HepG2 (cell line): ENCODE results near the gene SDK2. TPM values are rescaled to one million over a fixed set of nuclear protein-coding genes. Genes with fewer than 3 reads are reported as not detected.

Source experiments
- ATAC-seq: fragments of 200-7000 bp; cut with Tn5 transposase; 3 replicates; pipeline ENCODE4 v1.9.1; 2020; ENCODE audit warnings: mild to moderate bottlenecking, moderate library complexity
- BruUV-seq: library from RNA; stranded (reverse); fragments of 400-500 nt; replicated peaks from 2 replicates; lab custom pipeline; 2021; lab: Mats Ljungman, UMichigan
- CTCF ChIA-PET: fragments of 300-600 bp; formaldehyde crosslinking; extraction: SDS; loops from one replicate; lab custom pipeline; 2021; ENCODE audit warnings: low total read pairs, inconsistent platforms, low intra/inter-chr PET ratio; lab: Yijun Ruan, JAX
- POLR2A ChIA-PET: fragments of 350-600 bp; sonication (Branson Sonifier 250); formaldehyde crosslinking; loops from one replicate; lab custom pipeline; 2020; ENCODE audit warnings: antibody characterized with exemption, inconsistent platforms; lab: Yijun Ruan, JAX
- DNase-seq: peaks from one replicate; pipeline ENCODE4 v3.0.0-alpha.2; 2015; ENCODE audit warnings: low spot score
- FAIRE-seq: peaks from 3 replicates; lab custom pipeline; 2011; peaks lifted over from hg19 to GRCh38; lab: Jason Lieb, UNC
- H2AFZ ChIP-seq: one replicate; pipeline ENCODE4 v1.6.1; 2011; ENCODE audit warnings: low read length, inconsistent platforms
- H3K27ac ChIP-seq: fragments of 300-600 bp; 3 replicates; pipeline ENCODE4 v1.8.0; 2011; ENCODE audit warnings: mixed run types, mild to moderate bottlenecking, mixed read lengths, low read length, inconsistent platforms; ENCODE audit not compliant: insufficient read depth; ENCODE audit errors: extremely low read length
- H3K27me3 ChIP-seq, 2 experiments: fragments of 200-600 bp in 1 of 2; 2 replicates in 1 of 2; 3 replicates in 1 of 2; pipeline versions ENCODE4 v1.6.0 to v1.8.0; 2011; ENCODE audit warnings: low read length in 2 of 2, mild to moderate bottlenecking in 2 of 2, moderate library complexity in 2 of 2, inconsistent platforms in 1 of 2; ENCODE audit not compliant: insufficient read depth in 2 of 2, control insufficient read depth in 1 of 2
- H3K36me3 ChIP-seq, 2 experiments: fragments of 200-600 bp in 1 of 2; replicated peaks in 1 of 2; 2 replicates in 1 of 2; 3 replicates in 1 of 2; pipeline versions ENCODE4 v1.5.1 to v1.8.0; 2011; ENCODE audit warnings: low read length in 2 of 2, inconsistent platforms in 1 of 2; ENCODE audit not compliant: insufficient read depth in 2 of 2, control insufficient read depth in 1 of 2
- H3K4me1 ChIP-seq: 2 replicates; pipeline ENCODE4 v1.5.1; 2012; ENCODE audit warnings: low read length, inconsistent platforms; ENCODE audit not compliant: insufficient read depth
- H3K4me2 ChIP-seq: 2 replicates; pipeline ENCODE4 v1.6.0; 2011; ENCODE audit warnings: low read depth, low read length, inconsistent platforms
- H3K4me3 ChIP-seq, 3 experiments: fragments of 200-600 bp in 1 of 3; sonication (generic), shearing (Covaris generic) in 1 of 3; replicated peaks in 1 of 3; 2 replicates each; pipeline ENCODE4 v1.5.1; 2011 to 2016; ENCODE audit warnings: low read length in 3 of 3, inconsistent platforms in 2 of 3, low read depth in 2 of 3, mild to moderate bottlenecking in 2 of 3, control low read depth in 1 of 3, mixed read lengths in 1 of 3; ENCODE audit not compliant: insufficient read depth in 1 of 3
- H3K79me2 ChIP-seq: one replicate; pipeline ENCODE4 v1.6.1; 2011; ENCODE audit warnings: low read length, inconsistent platforms; ENCODE audit not compliant: insufficient read depth
- H3K9ac ChIP-seq: 2 replicates; pipeline ENCODE4 v1.6.0; 2011; ENCODE audit warnings: mild to moderate bottlenecking, low read depth, low read length, inconsistent platforms; ENCODE audit not compliant: insufficient read depth
- H3K9me3 ChIP-seq: 2 replicates; pipeline ENCODE4 v1.5.1; 2012; ENCODE audit warnings: mild to moderate bottlenecking, low read length
- H4K20me1 ChIP-seq: 2 replicates; pipeline ENCODE4 v1.6.0; 2011; ENCODE audit warnings: inconsistent platforms, mild to moderate bottlenecking, low read length, moderate library complexity; ENCODE audit not compliant: insufficient read depth
- ARID4A ChIP-seq: sonication (generic); formaldehyde crosslinking; IDR thresholded peaks from 2 replicates; pipeline ENCODE4 v1.5.0; 2020; ENCODE audit warnings: mild to moderate bottlenecking, missing genetic modification reagents, borderline replicate concordance
- BRCA1 ChIP-seq: sonication (generic); formaldehyde crosslinking; IDR thresholded peaks from 2 replicates; pipeline ENCODE4 v1.4.0; 2020; ENCODE audit warnings: missing genetic modification reagents
- GLMP ChIP-seq: sonication (generic); formaldehyde crosslinking; IDR thresholded peaks from 2 replicates; pipeline ENCODE4 v1.9.0; 2021; ENCODE audit warnings: missing genetic modification reagents, mild to moderate bottlenecking, borderline replicate concordance
- HNRNPUL1 ChIP-seq: fragments of 200-400 bp; formaldehyde crosslinking; IDR thresholded peaks from 2 replicates; pipeline ENCODE4 v1.6.1; 2017; ENCODE audit warnings: low read depth, mild to moderate bottlenecking, low read length, moderate library complexity
- IKZF1 ChIP-seq: fragments of 450-650 bp; IDR thresholded peaks from 2 replicates; pipeline ENCODE4 v1.7.1; 2016
- NFE2L1 ChIP-seq: sonication (generic); formaldehyde crosslinking; IDR thresholded peaks from 2 replicates; pipeline ENCODE4 v1.4.0; 2020; ENCODE audit warnings: missing genetic modification reagents, mild to moderate bottlenecking, borderline replicate concordance
- TEAD2 ChIP-seq: sonication (generic); formaldehyde crosslinking; IDR thresholded peaks from 2 replicates; pipeline ENCODE4 v1.9.0; 2021; ENCODE audit warnings: missing genetic modification reagents
- ZBTB37 ChIP-seq: sonication (generic); formaldehyde crosslinking; IDR thresholded peaks from 2 replicates; pipeline ENCODE4 v1.4.0; 2020; ENCODE audit warnings: mild to moderate bottlenecking, missing genetic modification reagents
- ZFX ChIP-seq: sonication (generic); formaldehyde crosslinking; IDR thresholded peaks from 2 replicates; pipeline ENCODE4 v1.4.0; 2020; ENCODE audit warnings: mild to moderate bottlenecking, low read depth, missing genetic modification reagents, moderate library complexity
- ZNF350 ChIP-seq: sonication (generic); formaldehyde crosslinking; IDR thresholded peaks from 2 replicates; pipeline ENCODE4 v1.4.0; 2020; ENCODE audit warnings: mild to moderate bottlenecking, low read depth, missing genetic modification reagents, borderline replicate concordance
- ZNF549 ChIP-seq: sonication (generic); formaldehyde crosslinking; IDR thresholded peaks from 2 replicates; pipeline ENCODE4 v1.5.0; 2020; ENCODE audit warnings: missing genetic modification reagents
- ZNF709 ChIP-seq: sonication (generic); formaldehyde crosslinking; IDR thresholded peaks from 2 replicates; pipeline ENCODE4 v1.5.0; 2020; ENCODE audit warnings: mild to moderate bottlenecking, missing genetic modification reagents
- ZNF746 ChIP-seq: sonication (generic); formaldehyde crosslinking; IDR thresholded peaks from 2 replicates; pipeline ENCODE4 v1.8.0; 2022; ENCODE audit warnings: mild to moderate bottlenecking, missing genetic modification reagents
- WGBS: methylation state at CpG from one replicate; pipeline ENCODE4 v1.1.6; 2017; ENCODE audit warnings: low lambda C conversion rate; 5-methylcytosine and 5-hydroxymethylcytosine counted together
- in situ Hi-C: cut with HindIII; loops from 2 replicates; pipeline ENCODE4 v1.10.0; 2017; ENCODE audit warnings: low pct_unique_long_range_greater_than_20kb; ENCODE audit not compliant: extremely low pct_ligation_motif_present
- intact Hi-C: fragments of 100-400 bp; cut with micrococcal nuclease; formaldehyde crosslinking; loops from one replicate; pipeline ENCODE4 v1.10.0; 2022; ENCODE audit not compliant: unreplicated experiment
- polyA plus RNA-seq, 8 experiments: library from polyadenylated mRNA; depleted of rRNA in 3 of 8; stranded (reverse) in 7 of 8; unstranded in 1 of 8; fragments of >200 nt; fragmentation: Illumina TruSeq in 4 of 8; extraction: Trizol in 4 of 8; gene quantifications; 2 replicates each; pipeline versions ENCODE4 v1.2.1 to v1.2.3, GENCODE V29; 2011 to 2016; ENCODE audit warnings: low read depth in 4 of 8, missing spikeins in 1 of 8, mixed read lengths in 1 of 8; ENCODE audit not compliant: insufficient read depth in 1 of 8
- total RNA-seq, 5 experiments: library from RNA; depleted of rRNA; stranded (reverse); fragments of >200 nt; fragmentation: Illumina TruSeq; extraction: Trizol; gene quantifications; 2 replicates each; pipeline ENCODE4 v1.2.3, GENCODE V29; 2016; ENCODE audit warnings: low read depth in 1 of 5
- TF ChIP-seq, protein P1 (sequence below): sonication (generic); formaldehyde crosslinking; IDR thresholded peaks from 2 replicates; pipeline ENCODE4 v1.4.0; 2020; ENCODE audit warnings: missing genetic modification reagents
- TF ChIP-seq, protein P2 (sequence below): sonication (generic); formaldehyde crosslinking; IDR thresholded peaks from 2 replicates; pipeline ENCODE4 v1.4.0; 2020; ENCODE audit warnings: missing genetic modification reagents

Gene SDK2
- total and polyA plus RNA-seq, 2 of the 13 experiments (the other 11 are each of a cell fraction or from before 2014, with no cell fraction given): not detected

GRCh38 chr17:73568934-73569333 is 75.3 kb downstream of the SDK2 start:
- H4K20me1 ChIP-seq: no peaks in the 10 kb centered on the region
- ATAC-seq (no peak), DNase-seq (no peak), FAIRE-seq (no peak)
- H3K9ac ChIP-seq: no peak overlapping the region
- no peaks in the 10 kb centered on the region for H3K79me2 ChIP-seq
- POLR2A ChIA-PET: no interaction called here
- H3K36me3 ChIP-seq: no peaks in the 10 kb centered on the region
- 88% methylated on average over 3 of the region's 3 CpGs for WGBS
- peaks cover 0 to 60% of the 10 kb centered on the region in 2 experiments; a peak in 4 of 5 replicates for H3K27me3 ChIP-seq
- BruUV-seq: no TSS peak
- no peak overlapping the region for H3K4me3 ChIP-seq
- H3K27ac ChIP-seq: no peak overlapping the region
- H2AFZ ChIP-seq: no peak overlapping the region
- no peak overlapping the region for H3K4me2 ChIP-seq
- CTCF ChIA-PET: no interaction called here
- in situ Hi-C loops: no loop called here
- intact Hi-C loops: no loop called here
- no peaks in the 10 kb centered on the region for H3K4me1 ChIP-seq
- no peaks in the 10 kb centered on the region for H3K9me3 ChIP-seq
- TF ChIP-seq NFE2L1 (CRISPR knock-in tag): no peak
- TF ChIP-seq ZFX: no peak
- no peak for TF ChIP-seq HNRNPUL1
- no peak for TF ChIP-seq ZNF746 (CRISPR knock-in tag)
- TF ChIP-seq ZNF709 (CRISPR knock-in tag): no peak
- TF ChIP-seq ZBTB37 (CRISPR knock-in tag): no peak
- TF ChIP-seq TEAD2: no peak
- TF ChIP-seq, protein P1, sequence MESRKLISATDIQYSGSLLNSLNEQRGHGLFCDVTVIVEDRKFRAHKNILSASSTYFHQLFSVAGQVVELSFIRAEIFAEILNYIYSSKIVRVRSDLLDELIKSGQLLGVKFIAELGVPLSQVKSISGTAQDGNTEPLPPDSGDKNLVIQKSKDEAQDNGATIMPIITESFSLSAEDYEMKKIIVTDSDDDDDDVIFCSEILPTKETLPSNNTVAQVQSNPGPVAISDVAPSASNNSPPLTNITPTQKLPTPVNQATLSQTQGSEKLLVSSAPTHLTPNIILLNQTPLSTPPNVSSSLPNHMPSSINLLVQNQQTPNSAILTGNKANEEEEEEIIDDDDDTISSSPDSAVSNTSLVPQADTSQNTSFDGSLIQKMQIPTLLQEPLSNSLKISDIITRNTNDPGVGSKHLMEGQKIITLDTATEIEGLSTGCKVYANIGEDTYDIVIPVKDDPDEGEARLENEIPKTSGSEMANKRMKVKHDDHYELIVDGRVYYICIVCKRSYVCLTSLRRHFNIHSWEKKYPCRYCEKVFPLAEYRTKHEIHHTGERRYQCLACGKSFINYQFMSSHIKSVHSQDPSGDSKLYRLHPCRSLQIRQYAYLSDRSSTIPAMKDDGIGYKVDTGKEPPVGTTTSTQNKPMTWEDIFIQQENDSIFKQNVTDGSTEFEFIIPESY: no peak
- TF ChIP-seq ZNF549 (CRISPR knock-in tag): no peak
- TF ChIP-seq, protein P2, sequence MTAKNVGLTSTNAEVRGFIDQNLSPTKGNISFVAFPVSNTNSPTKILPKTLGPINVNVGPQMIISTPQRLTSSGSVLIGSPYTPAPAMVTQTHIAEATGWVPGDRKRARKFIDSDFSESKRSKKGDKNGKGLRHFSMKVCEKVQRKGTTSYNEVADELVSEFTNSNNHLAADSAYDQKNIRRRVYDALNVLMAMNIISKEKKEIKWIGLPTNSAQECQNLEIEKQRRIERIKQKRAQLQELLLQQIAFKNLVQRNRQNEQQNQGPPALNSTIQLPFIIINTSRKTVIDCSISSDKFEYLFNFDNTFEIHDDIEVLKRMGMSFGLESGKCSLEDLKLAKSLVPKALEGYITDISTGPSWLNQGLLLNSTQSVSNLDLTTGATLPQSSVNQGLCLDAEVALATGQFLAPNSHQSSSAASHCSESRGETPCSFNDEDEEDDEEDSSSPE (CRISPR knock-in tag): no peak
- no peak for TF ChIP-seq BRCA1 (CRISPR knock-in tag)
- no peak for TF ChIP-seq ZNF350 (CRISPR knock-in tag)
- TF ChIP-seq GLMP (CRISPR knock-in tag): no peak
- no peak for TF ChIP-seq IKZF1
- TF ChIP-seq ARID4A (CRISPR knock-in tag): no peak
